Prostate gland (tissue), 2 donors: ENCODE data around the gene ATP6V0A4.

Source experiments
- POLR2A ChIP-seq: fragments of 450-650 bp; IDR thresholded peaks from one replicate; pipeline ENCODE4 v1.6.1; 2016; ENCODE audit warnings: antibody characterized with exemption, mild to moderate bottlenecking
- POLR2AphosphoS5 ChIP-seq: sonication (generic); formaldehyde crosslinking; IDR thresholded peaks from one replicate; pipeline ENCODE4 v1.6.1; 2017; ENCODE audit warnings: antibody characterized with exemption
- TF ChIP-seq, protein P1 (sequence below), 4 experiments: fragments of 200-600 bp in 2 of 4; fragments of 450-650 bp in 2 of 4; sonication (generic) in 2 of 4; IDR thresholded peaks; 1 replicate in 3 of 4; 2 replicates in 1 of 4; pipeline ENCODE4 v1.5.1; 2016 to 2019; ENCODE audit warnings: antibody characterized with exemption in 4 of 4, mild to moderate bottlenecking in 2 of 4, moderate library complexity in 2 of 4

DNA sequence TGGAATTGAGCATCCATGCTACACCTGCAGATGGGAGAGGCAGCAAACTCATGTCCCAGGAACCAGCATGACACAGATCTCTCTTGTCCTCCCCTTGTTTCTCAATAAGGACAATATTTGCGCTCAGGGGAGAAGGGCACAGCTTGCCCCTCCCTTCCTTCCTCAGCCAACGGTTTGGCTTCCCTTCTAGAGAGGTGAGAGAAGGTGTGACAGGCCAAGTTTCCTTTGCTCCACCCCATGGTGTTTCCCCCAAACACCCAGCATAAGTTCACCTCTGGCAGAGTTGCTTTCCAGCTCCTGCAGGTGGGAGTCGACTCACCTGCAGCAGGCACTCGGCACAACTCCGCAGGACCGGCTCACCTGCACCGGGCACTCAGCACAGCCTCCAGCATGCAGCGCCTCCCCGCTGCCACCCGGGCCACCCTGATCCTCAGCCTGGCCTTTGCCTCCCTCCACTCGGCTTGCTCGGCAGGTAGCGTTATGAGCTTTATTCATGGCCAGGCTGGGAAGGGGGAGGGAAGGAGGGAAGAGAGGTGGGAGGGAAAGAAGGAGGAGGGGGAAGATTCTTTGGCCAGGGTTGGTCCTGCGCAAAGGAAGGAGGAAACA is at the start of gene ATP6V0A4, which contains the start of gene TMEM213:
- TF ChIP-seq, protein P1, sequence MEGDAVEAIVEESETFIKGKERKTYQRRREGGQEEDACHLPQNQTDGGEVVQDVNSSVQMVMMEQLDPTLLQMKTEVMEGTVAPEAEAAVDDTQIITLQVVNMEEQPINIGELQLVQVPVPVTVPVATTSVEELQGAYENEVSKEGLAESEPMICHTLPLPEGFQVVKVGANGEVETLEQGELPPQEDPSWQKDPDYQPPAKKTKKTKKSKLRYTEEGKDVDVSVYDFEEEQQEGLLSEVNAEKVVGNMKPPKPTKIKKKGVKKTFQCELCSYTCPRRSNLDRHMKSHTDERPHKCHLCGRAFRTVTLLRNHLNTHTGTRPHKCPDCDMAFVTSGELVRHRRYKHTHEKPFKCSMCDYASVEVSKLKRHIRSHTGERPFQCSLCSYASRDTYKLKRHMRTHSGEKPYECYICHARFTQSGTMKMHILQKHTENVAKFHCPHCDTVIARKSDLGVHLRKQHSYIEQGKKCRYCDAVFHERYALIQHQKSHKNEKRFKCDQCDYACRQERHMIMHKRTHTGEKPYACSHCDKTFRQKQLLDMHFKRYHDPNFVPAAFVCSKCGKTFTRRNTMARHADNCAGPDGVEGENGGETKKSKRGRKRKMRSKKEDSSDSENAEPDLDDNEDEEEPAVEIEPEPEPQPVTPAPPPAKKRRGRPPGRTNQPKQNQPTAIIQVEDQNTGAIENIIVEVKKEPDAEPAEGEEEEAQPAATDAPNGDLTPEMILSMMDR (IDR thresholded peaks at IDR 0.05), result no peak
- TF ChIP-seq POLR2AphosphoS5 (no peak), POLR2A (no peak)
